ENCODE results near the gene DHFR.

DHFR gene

DNA sequence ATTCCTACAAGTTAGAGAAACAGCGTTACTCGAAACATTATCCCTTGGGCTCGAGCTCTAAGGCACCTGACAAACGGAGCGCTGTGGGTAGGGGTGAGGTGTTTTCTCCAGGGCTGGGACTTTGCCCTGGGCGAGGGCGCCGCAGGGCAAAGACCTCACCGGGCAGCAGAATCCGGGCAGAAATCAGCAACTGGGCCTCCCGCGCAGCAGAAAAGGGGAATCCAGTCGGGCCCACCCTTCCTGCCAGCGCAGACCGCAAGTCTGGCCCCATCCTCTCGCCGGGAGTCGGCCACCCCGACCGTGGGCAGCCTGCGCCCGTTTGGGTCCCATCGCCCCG lies 761 bp downstream of the DHFR start:
- peak; percentile 25 for DNase-seq

DNA sequence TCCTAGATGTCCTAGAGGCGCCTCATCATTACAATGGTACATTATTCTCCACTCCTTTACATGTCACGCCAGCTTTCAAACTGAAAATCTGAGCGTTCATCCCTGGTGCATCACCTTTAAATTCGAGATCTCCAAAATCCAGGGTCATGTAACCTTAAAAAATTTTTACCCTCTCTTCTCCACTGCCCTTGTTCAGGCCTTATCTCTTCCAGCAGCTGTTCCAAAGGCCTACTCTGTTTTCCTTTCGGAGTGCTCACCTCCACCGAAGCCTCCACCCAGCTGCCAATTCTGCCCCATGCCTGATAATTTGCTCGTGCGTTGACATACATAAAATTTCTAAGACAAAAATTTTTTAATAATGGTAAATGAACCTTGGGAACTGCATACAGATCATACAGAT lies 1.3 kb downstream of the DHFR start:
- DNase-seq = no peak

DNA sequence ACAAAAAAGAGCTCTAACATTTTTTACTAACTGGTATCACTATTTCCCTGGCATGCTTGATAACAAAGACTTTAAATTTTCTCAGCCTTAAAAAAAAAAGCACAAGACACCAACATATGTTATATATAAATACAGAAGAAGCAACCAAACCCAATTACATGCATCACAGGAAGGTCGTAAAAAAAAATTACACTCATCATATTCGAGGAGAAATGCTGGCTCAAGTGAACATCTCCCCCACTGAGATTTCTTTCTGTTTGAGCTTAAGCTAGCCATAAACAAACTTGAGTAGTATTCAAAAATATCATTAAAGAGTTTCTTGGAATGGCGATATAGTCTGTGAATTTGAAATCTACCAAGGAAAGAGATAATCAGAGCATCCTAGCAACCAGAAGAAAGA lies 7.9 kb downstream of the DHFR start:
- DNase-seq = no peak

DNA sequence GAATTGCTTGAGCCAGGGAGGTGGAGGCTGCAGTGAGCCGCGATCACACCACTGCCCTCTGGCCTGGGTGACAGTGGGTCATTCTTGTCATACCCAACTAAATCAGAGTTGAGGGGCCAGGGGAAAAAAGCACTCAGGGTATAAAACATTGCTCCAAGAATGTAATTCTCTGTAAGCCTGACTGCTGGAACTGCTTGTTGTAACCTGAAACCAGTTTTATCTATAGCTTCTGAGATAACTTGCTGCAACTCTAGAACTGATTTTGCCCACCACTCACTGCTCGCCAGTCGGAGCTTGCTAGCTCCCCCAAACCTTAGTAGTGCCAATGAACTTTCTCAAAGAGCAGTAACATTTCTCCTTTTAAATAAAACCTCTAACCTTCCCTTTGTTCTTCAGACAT lies 9.9 kb downstream of the DHFR start:
- no peak for DNase-seq

DNA sequence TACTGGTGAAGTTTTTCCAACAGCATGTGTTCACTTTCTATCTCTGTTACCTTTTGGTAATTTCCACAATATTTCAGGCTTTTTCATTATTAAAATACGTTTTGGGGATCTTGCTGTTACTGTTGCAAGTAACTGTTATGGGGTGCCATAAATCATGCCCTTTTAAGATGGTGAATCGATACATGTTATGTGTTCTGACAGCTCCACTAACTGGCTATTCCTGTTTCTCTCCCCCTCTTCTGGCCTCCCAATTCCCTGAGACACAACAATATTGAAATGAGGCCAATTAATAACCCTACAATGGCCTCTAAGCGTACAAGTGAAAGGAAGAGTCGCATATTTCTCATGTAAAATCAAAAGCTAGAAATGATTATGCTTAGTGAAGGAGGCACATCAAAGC lies 13.4 kb downstream of the DHFR start:
- no peak for DNase-seq

DNA sequence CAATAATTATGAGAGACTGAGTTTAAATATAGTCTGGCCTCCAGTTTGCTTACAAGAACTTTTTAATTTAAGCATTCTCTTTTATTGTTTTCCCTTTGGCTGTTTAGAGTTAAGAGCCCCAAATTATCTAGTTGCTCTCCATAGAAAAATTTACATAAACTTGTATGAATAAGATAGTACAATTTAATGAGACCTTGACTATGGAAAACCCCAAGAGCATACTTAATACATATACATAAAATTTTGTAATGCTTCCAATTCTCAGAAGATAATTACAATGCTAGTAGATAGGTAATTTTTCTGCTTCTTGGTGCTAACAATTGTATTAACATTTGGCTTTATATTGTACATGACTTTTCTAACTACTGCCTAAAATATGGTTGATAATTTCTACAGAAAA lies 20.6 kb downstream of the DHFR start:
- no peak for DNase-seq

- no peak for DNase-seq
Measured at GRCh38 chr5:80632700-80633099, 22.1 kb downstream of the DHFR start.

- no peak for DNase-seq
Measured at GRCh38 chr5:80631278-80632259, 23.2 kb downstream of the DHFR start.

- DNase-seq = no peak
Measured at GRCh38 chr5:80629281-80629680, 25.5 kb downstream of the DHFR start.

DNA sequence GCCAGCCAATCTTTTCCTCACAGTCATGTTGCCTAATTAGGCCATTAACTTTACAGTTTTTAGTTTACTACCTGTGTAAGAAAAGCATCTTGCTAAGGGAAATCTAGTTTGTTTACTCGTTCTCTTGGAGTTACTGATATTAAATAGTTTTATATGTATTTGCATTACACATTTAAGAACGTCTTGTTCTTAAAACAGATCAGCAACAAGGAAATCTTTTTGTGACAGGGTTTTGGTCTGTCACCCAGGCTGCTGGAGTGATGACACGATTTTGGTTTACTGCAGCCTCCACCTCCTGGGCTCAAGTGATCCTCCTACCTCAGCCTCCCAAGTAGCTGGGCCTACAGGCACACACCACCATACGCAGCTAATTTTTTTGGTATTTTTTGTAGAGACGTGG lies 29.6 kb downstream of the DHFR start:
- DNase-seq = no peak

DNA sequence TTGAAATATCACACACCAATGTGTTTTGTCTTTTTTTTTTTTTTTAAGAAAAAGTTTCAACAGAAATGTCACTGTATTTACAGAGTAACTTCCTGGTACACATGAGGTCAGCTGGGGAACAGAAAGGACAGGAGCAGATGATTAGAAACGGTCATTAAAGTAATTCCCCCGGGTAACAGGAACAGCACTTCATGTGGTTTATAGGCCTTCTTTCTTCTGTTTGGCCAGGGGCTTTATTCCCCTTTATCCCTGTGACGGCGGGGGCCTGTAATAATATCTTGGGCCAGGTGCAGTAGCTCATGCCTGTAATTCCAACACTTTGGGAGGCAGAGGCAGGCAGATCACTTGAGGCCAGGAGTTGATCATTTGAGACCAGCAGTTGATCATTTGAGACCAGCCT lies 30.8 kb downstream of the DHFR start:
- DNase-seq = no peak

- peak; percentile 15 for DNase-seq
Measured at GRCh38 chr5:80622756-80623155, 32.0 kb downstream of the DHFR start.

DNA sequence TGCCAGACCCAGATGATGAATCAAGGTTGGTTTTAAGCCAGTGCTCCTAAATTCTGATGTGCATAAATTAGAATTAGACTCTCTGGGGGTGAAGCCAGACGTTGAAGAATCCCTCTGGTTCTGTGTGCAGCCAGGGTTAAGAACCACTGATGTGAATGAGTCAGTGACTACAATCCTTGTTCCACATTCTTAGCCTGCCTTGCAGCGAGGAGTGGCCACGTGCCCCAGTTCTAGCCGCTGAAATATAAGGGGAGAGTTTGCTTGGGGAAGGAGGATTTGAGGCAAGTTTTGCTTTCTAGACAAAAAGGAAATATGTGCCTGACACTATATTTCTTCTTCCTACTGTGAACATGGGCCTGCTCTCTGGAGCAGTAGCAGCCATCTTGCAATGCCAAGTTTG lies 34.6 kb downstream of the DHFR start:
- DNase-seq = peak; percentile 15

DNA sequence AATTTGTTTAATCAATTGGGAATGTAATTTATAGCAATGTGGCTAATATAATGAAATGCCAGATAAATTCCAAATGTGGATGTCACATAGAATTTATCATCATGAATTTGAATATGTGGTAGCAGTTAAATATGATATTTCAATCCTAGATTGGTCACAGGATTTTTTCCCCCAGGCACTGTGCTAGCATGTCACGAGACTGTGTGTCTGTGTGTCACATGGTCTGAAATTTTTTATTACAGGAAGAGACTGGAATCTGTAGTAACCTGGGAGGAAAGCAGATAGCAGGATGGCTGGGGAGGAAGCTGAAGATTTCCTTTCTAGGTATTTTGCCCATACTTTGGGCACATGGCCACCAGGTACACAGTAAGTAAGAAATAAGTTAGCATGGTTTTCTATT lies 35.7 kb downstream of the DHFR start:
- no peak for DNase-seq

DNA sequence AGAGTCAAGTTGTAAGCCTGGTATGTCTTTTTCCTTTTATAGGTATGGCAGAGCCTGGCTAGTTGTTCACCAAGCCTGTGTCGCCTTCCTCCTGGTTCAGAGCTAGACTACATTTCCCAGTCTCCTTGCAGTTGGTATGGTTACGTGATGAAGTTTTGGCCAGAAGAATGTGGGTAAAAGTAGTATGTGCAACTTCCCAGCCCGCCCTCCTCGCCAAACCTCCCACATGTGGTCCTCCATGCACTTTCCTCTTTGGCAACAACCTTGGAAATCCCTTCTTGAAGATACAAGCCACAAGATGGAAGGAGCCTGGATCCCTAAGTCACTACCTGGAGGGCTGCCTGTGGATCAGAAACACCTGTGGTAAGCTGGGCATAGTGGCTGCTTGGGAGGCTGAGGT lies 36.3 kb downstream of the DHFR start:
- DNase-seq = no peak

DNA sequence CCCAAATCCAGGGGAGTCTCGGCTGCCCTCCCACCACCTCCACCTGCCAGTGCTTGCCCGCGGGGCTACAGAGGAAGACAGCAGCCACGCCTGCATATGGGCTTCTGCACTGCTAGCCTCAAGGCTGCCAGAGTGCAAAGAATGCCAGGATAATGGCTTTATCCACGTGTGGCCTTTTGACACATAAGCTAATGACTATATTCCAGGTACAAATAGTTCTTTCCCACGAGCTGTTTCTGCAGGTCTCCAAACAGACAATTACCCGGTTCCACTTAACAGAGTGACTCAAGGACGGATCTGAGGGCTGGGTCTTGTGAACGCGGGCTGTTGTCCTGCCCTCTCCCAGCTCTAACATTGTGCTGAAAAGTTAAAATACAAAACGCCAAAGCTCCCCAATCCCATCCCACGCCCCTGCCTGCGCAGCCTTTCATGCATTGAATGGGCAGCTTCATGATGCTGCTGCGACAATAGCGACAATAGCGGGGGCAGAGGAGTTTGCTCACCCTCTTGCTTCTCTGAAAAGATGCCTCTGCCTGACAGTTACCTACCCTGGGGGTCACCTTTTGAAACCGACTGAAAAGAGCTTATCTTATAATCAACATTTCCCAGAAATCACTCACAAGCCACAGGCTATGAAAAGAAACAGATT lies 39.4 kb downstream of the DHFR start:
- no peak for DNase-seq

DNA sequence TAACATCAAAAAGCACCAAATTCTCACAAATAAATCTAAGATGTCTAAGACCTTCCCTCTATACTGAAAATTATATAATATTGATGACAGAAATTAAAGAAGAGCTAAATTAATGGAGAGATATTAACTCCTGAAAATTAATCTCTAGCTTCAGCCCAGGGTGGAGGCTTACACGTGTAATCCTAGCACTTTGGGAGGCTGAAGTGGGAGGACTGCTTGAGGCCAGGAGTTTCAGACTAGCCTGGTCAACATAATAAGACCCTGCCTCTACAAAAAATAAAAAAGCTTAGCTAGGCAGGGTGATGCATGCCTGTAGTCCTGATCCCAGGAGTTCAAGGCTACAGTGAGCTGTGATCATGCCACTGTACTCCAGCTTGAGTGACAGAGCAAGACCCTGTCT lies 45.1 kb downstream of the DHFR start:
- no peak for DNase-seq

DNA sequence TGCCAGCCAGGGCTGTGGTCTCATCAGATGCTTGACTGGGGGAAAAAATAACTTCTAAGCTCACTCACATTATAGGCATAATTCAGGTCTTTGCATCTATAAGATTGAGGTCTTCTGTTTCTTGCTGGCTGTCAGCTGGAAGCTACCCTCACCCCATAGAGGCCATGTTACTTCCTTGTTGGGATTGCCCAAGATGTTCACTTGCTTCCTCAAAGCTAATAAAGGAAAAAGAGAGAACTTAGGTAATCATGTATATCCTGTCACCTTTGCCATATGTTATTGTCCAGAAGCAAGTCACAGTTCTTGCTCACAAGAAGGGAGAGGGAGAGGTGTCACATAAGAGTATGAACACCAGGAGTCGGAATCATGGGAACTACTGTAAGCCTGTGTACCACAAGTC lies 46.1 kb downstream of the DHFR start:
- DNase-seq = no peak

GRCh38 chr5:80607832-80608231 lies 47.0 kb downstream of the DHFR start:
- DNase-seq = no peak

DNA sequence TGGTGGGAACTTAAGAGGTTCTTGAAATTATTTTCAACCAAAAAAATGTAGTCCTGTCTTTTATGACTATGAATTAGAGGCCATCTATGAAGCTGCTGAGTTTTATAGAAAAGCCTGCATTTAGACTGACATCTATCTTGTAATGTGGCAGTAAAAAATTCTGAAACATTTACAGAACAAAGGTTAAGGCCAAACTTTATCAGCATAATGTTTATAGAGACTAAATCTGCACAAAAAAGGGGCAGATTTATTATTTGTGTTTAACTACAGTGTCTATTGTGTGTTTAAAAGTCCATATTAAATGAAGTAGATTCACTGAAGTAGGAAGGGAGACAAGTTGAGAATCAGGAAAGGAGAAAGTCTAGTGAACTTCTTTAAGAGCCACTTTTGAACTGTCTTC lies 47.4 kb downstream of the DHFR start:
- DNase-seq = no peak

DNA sequence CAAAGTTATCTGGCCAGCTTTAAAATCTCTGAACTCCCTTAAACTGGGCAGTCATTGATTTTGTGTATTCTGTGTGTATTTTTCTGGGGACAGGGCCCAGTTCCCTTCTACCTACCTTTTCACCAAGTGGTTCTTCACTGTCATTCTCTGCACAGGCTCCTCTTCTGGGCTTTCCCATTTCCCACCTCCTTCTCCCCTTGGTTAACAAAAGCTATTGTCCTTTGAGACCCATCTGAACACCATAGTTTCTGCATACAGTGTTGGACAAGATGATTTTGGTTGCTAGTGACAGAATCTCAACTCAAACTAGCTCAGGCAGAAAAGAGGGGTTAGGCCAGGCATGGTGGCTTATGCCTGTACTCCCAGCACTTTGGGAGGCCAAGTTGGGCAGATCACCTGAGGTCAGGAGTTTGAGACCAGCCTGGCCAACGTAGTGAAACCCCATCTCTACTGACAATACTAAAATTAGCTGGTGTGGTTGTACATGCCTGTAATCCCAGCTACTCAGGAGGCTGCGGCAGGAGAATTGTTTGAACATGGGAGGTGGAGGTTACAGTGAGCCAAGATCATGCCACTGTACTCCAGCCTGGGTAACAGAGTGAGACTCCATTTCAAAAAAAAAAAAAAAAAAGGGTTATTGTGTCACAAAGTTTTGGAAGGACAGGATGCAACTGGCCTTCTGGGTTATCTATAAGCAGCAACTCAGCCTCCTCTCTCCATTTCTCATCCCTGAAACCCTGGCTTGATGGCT lies 53.7 kb downstream of the DHFR start:
- DNase-seq = no peak

GRCh38 chr5:80597500-80597899 lies 57.3 kb downstream of the DHFR start:
- DNase-seq = no peak

GRCh38 chr5:80594810-80595209 lies 60.0 kb downstream of the DHFR start:
- no peak for DNase-seq

GRCh38 chr5:80592761-80593160 lies 62.0 kb downstream of the DHFR start:
- DNase-seq = no peak

All from fibroblast of skin of back (primary cell).